DOHH2 (cell line): Measurements from ENCODE around the gene GMDS.

Experiments used
- H3F3A ChIP-seq: fragments of 200-600 bp; sonication (generic), shearing (Covaris generic); 2 replicates; pipeline ENCODE4 v1.6.0; 2016; ENCODE audit warnings: antibody characterized with exemption, mild to moderate bottlenecking; ENCODE audit not compliant: control insufficient read depth, insufficient read depth
- H3K27ac ChIP-seq: fragments of 200-600 bp; sonication (generic); 2 replicates; pipeline ENCODE4 v1.5.1; 2014; ENCODE audit warnings: low read depth, mild to moderate bottlenecking, low read length, moderate library complexity
- H3K27me3 ChIP-seq: fragments of 200-600 bp; sonication (generic); 2 replicates; pipeline ENCODE4 v1.6.1; 2014; ENCODE audit warnings: mild to moderate bottlenecking, low read length, mixed read lengths; ENCODE audit not compliant: control insufficient read depth
- H3K36me3 ChIP-seq: fragments of 200-600 bp; sonication (generic); 2 replicates; pipeline ENCODE4 v1.6.1; 2014; ENCODE audit warnings: mild to moderate bottlenecking, low read length, moderate library complexity, mixed read lengths; ENCODE audit not compliant: control insufficient read depth
- H3K4me1 ChIP-seq: fragments of 200-600 bp; sonication (generic); 2 replicates; pipeline ENCODE4 v1.6.1; 2014; ENCODE audit warnings: mild to moderate bottlenecking, low read length, mixed read lengths; ENCODE audit not compliant: control insufficient read depth
- H3K4me2 ChIP-seq: fragments of 200-600 bp; sonication (generic); 2 replicates; pipeline ENCODE4 v1.6.0; 2014; ENCODE audit warnings: mild to moderate bottlenecking, low read length, moderate library complexity
- H3K4me3 ChIP-seq: fragments of 200-600 bp; sonication (generic); 2 replicates; pipeline ENCODE4 v1.5.1; 2014; ENCODE audit warnings: mild to moderate bottlenecking, low read length, mixed read lengths
- H3K79me2 ChIP-seq: fragments of 200-600 bp; sonication (generic); 2 replicates; pipeline ENCODE4 v1.6.1; 2014; ENCODE audit warnings: mild to moderate bottlenecking, low read length, mixed read lengths; ENCODE audit not compliant: control insufficient read depth
- H3K9me2 ChIP-seq: fragments of 200-600 bp; sonication (generic); replicated peaks from 2 replicates; pipeline ENCODE4 v1.6.1; 2014; ENCODE audit warnings: mild to moderate bottlenecking, low read length, mixed read lengths; ENCODE audit not compliant: control insufficient read depth
- H3K9me3 ChIP-seq: fragments of 200-600 bp; sonication (generic); 2 replicates; pipeline ENCODE4 v1.6.1; 2014; ENCODE audit warnings: antibody characterized with exemption, low read length, mixed read lengths; ENCODE audit not compliant: control insufficient read depth, insufficient read depth
- H4K20me1 ChIP-seq: fragments of 200-600 bp; sonication (generic); 2 replicates; pipeline ENCODE4 v1.6.0; 2014; ENCODE audit warnings: low read depth, mild to moderate bottlenecking, antibody characterized with exemption, low read length, moderate library complexity; ENCODE audit not compliant: control insufficient read depth, insufficient read depth
- EZH2phosphoT487 ChIP-seq: fragments of 200-600 bp; sonication (generic); IDR thresholded peaks from 2 replicates; pipeline ENCODE4 v1.6.1; 2017; ENCODE audit warnings: borderline replicate concordance, mild to moderate bottlenecking, antibody characterized with exemption, low read length, moderate library complexity, mixed read lengths
- TF ChIP-seq, protein P1 (sequence below): fragments of 200-600 bp; sonication (generic); IDR thresholded peaks from one replicate; pipeline ENCODE4 v1.5.1; 2014; ENCODE audit warnings: antibody characterized with exemption, mild to moderate bottlenecking, low read depth, low read length; ENCODE audit not compliant: poor library complexity, severe bottlenecking

GMDS gene

DNA sequence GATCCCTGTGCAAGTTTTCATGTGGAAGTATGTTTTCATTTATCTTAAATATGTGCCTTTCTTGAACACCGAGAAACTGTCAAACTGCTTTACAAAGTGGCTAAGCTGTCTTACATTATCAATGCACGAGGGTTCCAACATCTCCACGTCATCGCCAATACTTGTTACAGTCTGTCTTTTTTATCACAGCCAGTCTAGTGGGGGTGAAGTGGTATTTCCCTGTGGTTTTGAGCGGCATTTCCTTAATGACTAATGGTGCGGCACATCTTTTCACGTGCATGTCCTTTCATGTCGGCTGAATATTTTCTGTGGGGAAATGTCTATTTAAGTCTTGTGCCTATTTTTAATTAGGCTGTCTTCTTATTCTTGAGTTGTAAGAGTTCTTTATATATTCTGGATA is 355.3 kb downstream of the GMDS start:
- TF ChIP-seq EZH2phosphoT487: no peak
- TF ChIP-seq, protein P1, sequence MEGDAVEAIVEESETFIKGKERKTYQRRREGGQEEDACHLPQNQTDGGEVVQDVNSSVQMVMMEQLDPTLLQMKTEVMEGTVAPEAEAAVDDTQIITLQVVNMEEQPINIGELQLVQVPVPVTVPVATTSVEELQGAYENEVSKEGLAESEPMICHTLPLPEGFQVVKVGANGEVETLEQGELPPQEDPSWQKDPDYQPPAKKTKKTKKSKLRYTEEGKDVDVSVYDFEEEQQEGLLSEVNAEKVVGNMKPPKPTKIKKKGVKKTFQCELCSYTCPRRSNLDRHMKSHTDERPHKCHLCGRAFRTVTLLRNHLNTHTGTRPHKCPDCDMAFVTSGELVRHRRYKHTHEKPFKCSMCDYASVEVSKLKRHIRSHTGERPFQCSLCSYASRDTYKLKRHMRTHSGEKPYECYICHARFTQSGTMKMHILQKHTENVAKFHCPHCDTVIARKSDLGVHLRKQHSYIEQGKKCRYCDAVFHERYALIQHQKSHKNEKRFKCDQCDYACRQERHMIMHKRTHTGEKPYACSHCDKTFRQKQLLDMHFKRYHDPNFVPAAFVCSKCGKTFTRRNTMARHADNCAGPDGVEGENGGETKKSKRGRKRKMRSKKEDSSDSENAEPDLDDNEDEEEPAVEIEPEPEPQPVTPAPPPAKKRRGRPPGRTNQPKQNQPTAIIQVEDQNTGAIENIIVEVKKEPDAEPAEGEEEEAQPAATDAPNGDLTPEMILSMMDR: no peak
- no peaks in the 10 kb centered on the region for H3K27me3 ChIP-seq
- no peak overlapping the region for H3K4me3 ChIP-seq
- H3K4me1 ChIP-seq: no peaks in the 10 kb centered on the region
- no peak overlapping the region for H3K4me2 ChIP-seq
- no peaks in the 10 kb centered on the region for H3K9me2 ChIP-seq
- no peaks in the 10 kb centered on the region for H3K36me3 ChIP-seq
- H3K79me2 ChIP-seq: no peaks in the 10 kb centered on the region
- no peaks in the 10 kb centered on the region for H3K9me3 ChIP-seq
- H3F3A ChIP-seq: no peaks in the 10 kb centered on the region
- H4K20me1 ChIP-seq: no peaks in the 10 kb centered on the region
- H3K27ac ChIP-seq: no peak overlapping the region

DNA sequence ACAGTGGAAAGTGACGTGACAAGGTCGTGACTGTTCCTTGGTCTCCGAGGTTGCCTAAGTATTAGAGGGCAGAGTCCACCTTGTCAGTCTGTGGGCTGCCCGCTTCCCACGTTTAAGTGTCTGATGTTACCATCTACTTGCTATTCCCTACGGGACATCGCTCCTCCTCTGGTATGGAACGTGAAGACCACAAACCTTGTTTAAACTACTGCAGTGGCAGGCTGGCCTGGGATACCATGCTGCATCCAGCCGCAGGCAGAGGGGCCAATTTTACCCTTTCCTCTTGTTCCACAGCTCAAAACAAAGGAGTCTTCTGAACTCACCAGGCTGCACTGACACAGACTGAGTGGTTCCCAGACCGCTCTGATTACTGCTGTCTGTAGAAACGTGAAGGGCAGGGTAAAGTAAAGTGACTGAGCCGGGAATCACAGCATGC is 359.8 kb downstream of the GMDS start:
- H3K4me2 ChIP-seq: no peak overlapping the region
- no peaks in the 10 kb centered on the region for H3K79me2 ChIP-seq
- no peaks in the 10 kb centered on the region for H3K9me3 ChIP-seq
- TF ChIP-seq, protein P1: no peak
- H3F3A ChIP-seq: no peaks in the 10 kb centered on the region
- H4K20me1 ChIP-seq: no peaks in the 10 kb centered on the region
- H3K4me3 ChIP-seq: no peak overlapping the region
- no peaks in the 10 kb centered on the region for H3K9me2 ChIP-seq
- H3K36me3 ChIP-seq: no peaks in the 10 kb centered on the region
- no peaks in the 10 kb centered on the region for H3K27me3 ChIP-seq
- no peaks in the 10 kb centered on the region for H3K4me1 ChIP-seq
- no peak overlapping the region for H3K27ac ChIP-seq

DNA sequence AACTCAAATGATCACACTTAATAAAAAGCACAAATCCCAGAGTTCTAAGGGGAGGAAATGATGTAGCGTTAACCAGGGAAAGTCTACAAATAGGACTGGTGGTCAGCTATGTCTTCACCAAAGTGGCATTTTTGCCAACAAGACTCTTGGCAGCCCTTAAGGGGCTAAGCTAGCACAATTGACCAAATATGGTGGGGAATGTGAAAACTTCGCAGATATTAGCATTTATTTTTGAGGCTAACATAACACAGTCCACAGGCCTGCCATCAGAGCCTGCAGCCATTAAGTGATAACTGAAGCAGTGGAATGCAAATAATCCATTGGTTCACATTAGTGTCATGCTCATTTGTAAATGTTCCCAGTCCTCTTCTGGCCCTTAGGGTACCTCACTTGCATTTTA is 361.1 kb downstream of the GMDS start:
- Histone ChIP-seq H3K27me3 (no peaks in the 10 kb centered on the region), H3F3A (no peaks in the 10 kb centered on the region), H3K36me3 (no peaks in the 10 kb centered on the region), H3K9me3 (no peaks in the 10 kb centered on the region), H3K4me2 (no peak overlapping the region), H3K9me2 (no peaks in the 10 kb centered on the region), H4K20me1 (no peaks in the 10 kb centered on the region), H3K4me3 (no peak overlapping the region), H3K79me2 (no peaks in the 10 kb centered on the region), H3K4me1 (no peaks in the 10 kb centered on the region), H3K27ac (no peak overlapping the region)
- TF ChIP-seq, protein P1: no peak
- TF ChIP-seq EZH2phosphoT487: no peak

DNA sequence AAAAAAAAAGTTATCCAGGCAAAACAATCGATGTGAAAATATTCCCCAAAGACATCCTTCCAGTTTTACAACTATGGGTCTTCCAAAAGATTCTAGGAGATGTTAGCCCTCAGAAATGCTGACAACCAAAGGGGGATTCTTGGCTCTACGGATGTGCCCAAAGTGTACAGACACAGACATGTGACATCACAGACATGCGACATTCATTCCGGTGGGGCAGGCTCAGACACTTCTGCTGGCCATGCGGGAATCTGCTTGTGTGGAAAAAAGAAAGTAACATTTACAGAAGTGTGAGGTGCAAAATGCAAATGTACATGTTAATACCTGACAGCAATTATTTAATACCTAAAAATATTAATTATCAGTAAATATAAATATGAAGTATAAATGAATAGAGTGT is 367.1 kb downstream of the GMDS start:
- Histone ChIP-seq H4K20me1 (no peaks in the 10 kb centered on the region), H3K79me2 (no peaks in the 10 kb centered on the region), H3K4me3 (no peak overlapping the region), H3K4me1 (no peaks in the 10 kb centered on the region), H3K27me3 (no peaks in the 10 kb centered on the region), H3K4me2 (no peak overlapping the region), H3K9me2 (no peaks in the 10 kb centered on the region), H3K27ac (no peak overlapping the region), H3K9me3 (no peaks in the 10 kb centered on the region), H3K36me3 (no peaks in the 10 kb centered on the region), H3F3A (no peaks in the 10 kb centered on the region)
- TF ChIP-seq, protein P1: no peak
- no peak for TF ChIP-seq EZH2phosphoT487
